Body of pancreas (tissue), 4 donors: Measurements from ENCODE around the gene THBS3.

Source experiments
- POLR2A ChIP-seq, 3 donors: fragments of 450-650 bp; IDR thresholded peaks; one replicate each; pipeline ENCODE4 v1.6.1; 2016; ENCODE audit warnings: antibody characterized with exemption in 3 of 3, mild to moderate bottlenecking in 2 of 3
- TF ChIP-seq, protein P1 (sequence below), 7 experiments: fragments of 450-650 bp in 4 of 7; fragments of 200-600 bp in 3 of 7; sonication (generic) in 3 of 7; IDR thresholded peaks; one replicate each; pipeline ENCODE4 v1.5.1; 2016 to 2019; ENCODE audit warnings: antibody characterized with exemption in 7 of 7

DNA sequence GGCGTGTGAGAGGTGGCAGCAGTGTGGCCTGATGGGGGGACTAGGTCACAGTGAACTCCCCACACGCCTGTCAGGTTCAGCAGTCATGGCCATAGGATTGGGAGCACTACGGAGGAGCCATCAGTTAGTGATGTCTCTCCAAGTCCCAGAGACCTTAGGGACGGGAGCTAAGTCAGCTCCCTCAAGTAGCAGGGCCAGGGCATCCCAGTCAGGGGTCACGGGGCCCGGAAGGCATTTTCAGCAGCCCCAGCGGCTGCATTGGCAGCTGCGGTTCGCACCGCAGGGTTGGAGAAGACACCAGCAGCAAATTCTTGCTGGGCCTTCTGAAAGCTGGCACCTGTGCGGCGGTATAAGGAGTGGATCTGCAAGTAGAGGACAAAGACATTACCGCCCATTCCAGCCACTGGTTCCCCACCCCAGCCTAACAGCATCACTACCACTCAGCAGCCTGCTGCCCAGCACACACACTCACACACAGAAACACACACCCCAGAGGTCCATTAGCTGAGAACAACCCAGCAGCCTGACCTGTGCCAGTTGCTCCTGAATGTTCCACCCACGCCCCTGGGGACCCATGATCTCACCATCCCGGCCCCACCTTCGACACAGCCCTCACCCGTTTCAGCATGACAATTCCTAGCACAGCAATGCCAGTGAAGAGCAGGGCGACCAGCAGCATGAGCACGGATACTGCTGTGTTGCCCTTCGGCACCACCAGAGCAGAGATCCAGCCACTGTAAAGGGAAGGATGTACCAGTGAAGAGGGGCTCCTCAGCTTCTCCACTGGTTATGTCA, 48.6 kb upstream of the THBS3 start:
- TF ChIP-seq, protein P1, sequence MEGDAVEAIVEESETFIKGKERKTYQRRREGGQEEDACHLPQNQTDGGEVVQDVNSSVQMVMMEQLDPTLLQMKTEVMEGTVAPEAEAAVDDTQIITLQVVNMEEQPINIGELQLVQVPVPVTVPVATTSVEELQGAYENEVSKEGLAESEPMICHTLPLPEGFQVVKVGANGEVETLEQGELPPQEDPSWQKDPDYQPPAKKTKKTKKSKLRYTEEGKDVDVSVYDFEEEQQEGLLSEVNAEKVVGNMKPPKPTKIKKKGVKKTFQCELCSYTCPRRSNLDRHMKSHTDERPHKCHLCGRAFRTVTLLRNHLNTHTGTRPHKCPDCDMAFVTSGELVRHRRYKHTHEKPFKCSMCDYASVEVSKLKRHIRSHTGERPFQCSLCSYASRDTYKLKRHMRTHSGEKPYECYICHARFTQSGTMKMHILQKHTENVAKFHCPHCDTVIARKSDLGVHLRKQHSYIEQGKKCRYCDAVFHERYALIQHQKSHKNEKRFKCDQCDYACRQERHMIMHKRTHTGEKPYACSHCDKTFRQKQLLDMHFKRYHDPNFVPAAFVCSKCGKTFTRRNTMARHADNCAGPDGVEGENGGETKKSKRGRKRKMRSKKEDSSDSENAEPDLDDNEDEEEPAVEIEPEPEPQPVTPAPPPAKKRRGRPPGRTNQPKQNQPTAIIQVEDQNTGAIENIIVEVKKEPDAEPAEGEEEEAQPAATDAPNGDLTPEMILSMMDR (IDR thresholded peaks at IDR 0.05): no peak
- no peak for TF ChIP-seq POLR2A (IDR thresholded peaks at IDR 0.05)
